NCI-H748 (cell line): ENCODE results near the gene ZEB2.
A peak's percentile ranks its signal among the peaks of the same experiment; 100 is the strongest.
"Not testable (repeated sequence)": the region's sequence is repeated elsewhere in the genome, so short reads cannot be mapped to it uniquely, and the experiment has no call there.

Experiments
- DNase-seq: peaks from one replicate; lab custom pipeline; 2025; ENCODE audit not compliant: unreplicated experiment; lab: John Stamatoyannopoulos, UW

The ZEB2 gene

GRCh38 chr2:144390424-144391020 is 129.4 kb downstream of the ZEB2 start:
- no peak for DNase-seq

GRCh38 chr2:144389930-144390311 is 130.0 kb downstream of the ZEB2 start:
- peak; percentile 28 for DNase-seq

DNA sequence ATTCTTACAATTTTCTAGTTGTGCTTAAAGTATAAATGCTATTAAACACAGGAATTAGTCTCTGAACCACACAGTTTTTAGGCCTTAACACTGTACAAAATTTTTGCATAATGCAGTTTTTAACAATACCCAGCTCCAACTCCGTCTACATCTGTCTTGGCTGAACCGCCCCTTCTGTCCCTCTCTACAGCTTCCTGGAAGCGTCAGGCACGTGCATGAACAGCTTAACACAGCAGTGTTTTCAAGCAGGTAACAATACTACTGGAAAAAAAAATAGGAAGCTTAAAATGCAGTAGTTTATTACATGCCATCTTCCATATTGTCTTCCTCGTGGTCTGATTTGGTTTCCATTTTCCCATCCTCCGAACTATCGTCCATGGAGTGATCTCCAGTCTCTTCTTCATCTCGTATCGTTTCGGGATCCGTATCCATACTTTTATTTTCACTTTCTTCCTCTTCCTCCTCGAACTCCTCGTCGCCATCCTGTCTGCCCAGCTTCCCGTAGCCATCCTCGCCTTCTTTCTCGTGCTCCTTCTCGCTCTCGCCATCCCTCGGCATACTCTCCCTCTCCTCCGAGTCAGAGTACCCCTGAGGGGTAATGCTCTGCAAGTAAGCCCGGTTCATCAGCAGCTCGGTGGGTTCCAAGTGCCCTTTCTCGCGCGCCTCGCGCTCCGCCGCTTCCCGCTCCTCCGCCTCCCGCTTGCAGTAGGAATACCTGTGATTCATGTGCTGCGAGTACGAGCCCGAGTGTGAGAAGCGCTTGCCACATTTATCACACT is 130.6 kb downstream of the ZEB2 start:
- DNase-seq, result peak; percentile 60

DNA sequence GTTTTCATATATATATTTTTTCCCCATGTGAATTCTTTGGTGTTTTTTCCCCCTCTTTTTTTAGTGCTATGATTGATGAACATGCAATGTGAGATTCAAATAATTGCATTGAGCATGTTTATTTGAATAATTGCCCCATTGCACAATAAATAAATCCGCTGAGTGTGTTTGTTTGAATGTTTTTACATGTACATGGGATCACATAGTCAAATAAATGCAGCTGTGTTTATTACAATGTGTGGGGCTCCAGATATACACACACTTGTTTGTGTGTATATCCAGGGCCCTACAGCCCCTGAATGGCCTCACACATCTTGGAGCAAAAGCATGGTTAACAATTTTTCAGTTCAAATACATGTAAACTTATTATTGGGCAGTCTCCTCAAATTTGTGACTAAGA is 134.5 kb downstream of the ZEB2 start:
- DNase-seq, result no peak

DNA sequence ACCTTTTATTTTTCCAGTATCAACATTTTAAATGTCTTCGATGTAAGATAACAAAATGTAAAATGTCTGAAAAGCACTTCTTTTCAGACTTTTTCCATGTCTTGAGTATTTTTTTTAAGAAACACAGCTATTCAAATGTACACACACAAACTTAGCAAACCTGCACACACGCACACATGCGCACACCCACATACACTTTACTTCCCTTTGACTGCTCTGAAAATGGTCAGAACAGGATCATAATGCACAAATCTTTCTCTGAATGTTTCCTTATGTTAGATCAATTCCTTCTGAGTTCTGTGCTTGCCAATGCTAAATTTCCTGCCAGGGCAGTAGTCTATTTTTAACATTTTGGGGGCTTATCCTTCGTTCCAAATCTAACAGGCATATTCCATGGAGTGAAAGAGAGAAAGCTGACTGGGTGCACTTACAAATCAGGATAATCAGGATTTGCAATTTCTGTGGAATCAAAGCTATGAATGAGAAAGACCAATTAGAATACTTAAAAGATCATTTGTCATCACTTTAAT is 136.3 kb downstream of the ZEB2 start:
- DNase-seq, result no peak

- no peak for DNase-seq
Observed at GRCh38 chr2:144382849-144383248, 137.1 kb downstream of the ZEB2 start.

GRCh38 chr2:144381716-144382115 is 138.2 kb downstream of the ZEB2 start:
- no peak for DNase-seq

DNA sequence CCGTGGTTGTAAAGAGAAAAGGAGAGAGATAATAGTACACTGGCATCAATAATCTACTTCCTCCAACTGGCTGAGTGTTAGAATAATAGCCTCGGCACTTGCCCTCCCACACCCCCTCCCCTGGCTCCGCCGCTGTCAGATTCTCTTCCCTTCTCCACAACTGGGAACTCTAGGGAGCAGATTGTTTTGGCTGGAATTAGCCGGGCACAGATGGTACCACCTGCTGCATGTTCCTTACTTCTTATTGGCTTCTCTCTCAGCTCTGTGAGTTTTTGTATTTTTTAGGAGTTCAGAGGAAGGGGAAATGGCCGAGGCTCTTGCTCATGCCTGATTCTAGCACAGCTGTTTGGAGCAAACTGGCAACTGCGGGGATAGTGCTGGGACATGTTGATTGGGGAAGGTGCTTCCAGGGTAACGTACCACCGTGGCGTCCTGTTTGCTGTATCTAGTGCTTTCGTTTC is 140.0 kb downstream of the ZEB2 start:
- no peak for DNase-seq

DNA sequence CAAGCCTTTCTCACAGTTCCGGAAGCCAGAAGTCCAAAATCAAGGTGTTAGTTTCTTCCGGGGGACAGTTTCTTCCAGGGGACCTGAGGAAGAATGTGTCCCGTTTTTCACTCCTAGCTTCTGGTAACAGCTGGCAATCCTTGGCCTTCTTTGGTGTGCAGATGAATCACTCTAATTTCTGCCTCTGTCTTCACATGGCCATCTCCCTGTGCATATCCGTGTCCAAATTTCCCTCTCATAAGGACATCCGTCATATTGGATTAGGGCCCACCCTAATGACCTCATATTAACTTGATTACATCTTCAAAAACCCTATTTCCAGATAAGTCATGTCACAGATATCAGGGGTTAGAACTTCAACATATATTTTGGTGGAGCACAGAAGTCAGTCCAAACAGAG is 141.4 kb downstream of the ZEB2 start:
- no peak for DNase-seq

GRCh38 chr2:144377914-144378313 is 142.0 kb downstream of the ZEB2 start:
- DNase-seq, result no peak

- DNase-seq, result no peak
Observed at GRCh38 chr2:144376926-144377325, 143.0 kb downstream of the ZEB2 start.

DNA sequence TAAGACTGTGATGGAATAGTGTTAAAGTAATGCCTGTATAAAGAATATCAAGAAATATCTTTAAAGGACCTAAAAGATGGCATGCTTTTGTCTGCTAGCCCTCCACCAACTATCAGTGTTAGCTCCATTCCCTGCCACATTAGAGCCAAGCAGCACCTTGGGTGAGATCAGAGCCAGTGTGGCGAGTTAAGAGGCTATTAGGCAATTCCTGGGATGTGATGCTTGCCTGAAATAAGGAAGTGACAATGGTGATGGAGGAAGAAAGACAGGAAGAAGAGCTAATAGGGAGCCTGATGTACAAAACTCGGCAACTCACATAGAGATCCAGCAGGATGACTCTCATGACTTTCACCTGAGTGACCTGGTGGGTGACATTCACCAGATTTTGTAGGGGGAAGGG is 143.5 kb downstream of the ZEB2 start:
- DNase-seq, result no peak

- DNase-seq, result no peak
Observed at GRCh38 chr2:144374163-144374661, 145.7 kb downstream of the ZEB2 start.

DNA sequence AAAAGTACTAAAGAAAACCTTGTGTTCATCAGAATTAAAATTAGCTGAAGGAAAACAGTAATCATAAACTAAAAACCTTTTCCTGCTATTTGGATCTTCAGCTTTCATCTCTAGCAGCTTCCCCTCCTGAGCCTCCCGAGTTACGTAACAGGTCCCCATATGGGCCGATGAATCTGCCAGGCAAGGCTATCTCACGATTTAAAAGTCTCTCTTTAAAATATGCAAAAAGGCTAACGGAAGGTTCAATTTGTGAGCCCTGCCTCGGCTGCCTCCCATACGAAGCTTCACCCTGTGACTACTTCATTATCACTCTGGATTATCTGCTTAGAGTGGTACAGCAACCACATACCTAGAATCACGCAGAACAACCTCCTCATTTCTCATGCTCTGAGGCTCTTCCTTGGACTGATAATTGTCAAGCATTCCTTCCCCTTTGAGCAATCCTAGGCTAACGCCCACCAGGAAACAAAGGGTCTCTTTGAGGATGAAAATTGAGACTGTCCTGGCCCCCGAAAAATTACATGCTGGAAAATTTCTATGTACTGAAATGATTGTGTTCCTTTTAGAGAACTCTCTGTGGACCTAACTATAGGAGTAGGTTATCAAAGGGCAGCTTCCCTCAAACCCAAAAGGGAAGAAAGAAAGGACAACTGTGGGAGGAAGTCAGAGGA is 147.4 kb downstream of the ZEB2 start:
- no peak for DNase-seq

- DNase-seq, result no peak
Observed at GRCh38 chr2:144370937-144371584, 148.9 kb downstream of the ZEB2 start.

- no peak for DNase-seq
Observed at GRCh38 chr2:144369416-144369815, 150.5 kb downstream of the ZEB2 start.

GRCh38 chr2:144366825-144367429 is 153.0 kb downstream of the ZEB2 start:
- no peak for DNase-seq

- DNase-seq, result no peak
Observed at GRCh38 chr2:144364944-144365738, 154.8 kb downstream of the ZEB2 start.

DNA sequence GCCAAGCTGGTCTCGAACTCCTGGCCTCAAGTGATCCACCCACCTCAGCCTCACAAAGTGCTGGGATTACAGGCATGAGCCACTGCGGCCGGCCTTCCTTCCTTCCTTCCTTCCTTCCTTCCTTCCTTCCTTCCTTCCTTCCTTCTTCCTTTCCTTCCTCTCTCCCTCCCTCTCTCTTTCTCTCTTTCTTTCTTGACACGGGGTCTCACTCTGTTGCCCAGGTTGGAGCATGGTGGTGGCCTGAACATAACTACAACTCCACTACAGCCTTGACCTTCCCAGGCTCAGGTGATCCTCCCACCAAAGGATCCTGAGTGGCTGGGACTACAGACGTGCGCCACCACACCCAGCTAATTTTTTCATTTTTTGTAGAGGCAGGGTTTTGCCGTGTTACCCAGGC is 155.7 kb downstream of the ZEB2 start:
- DNase-seq, result not testable (repeated sequence)

DNA sequence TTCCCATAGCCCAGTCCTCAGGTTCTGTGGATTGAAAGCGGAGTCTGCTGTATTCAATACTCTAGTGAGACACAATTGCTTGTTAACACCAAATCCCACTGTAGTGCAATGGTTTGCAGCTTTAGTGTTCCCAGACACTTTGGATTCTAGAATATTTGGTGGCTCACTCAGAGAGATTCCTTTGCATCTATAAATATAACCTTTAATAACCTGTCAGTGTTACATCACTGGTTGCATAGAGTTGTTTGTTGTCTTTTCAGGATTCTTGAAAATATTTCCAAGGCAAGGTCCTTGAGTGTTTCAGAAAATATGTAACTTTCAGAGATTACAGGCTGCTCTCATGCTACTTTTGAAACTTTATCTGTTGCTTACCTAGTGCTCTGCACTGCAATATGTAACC is 157.5 kb downstream of the ZEB2 start:
- no peak for DNase-seq
